Stimulated activated CD4-positive, alpha-beta T cell treated with anti-CD3 and anti-CD28 coated beads, TNF-alpha, amount 100 ng/mL, for 24 hours (primary cell): Measurements from ENCODE around the gene VEGFB.
A peak's percentile ranks its signal among the peaks of the same experiment; 100 is the strongest.

Experiments used
- DNase-seq, 3 experiments: peaks; one replicate each; pipeline ENCODE4 v3.0.0-alpha.2; 2020; ENCODE audit warnings: low read depth in 3 of 3

Gene VEGFB

GRCh38 chr11:64261556-64262080 is 27.2 kb downstream of the VEGFB start:
- no peak for DNase-seq

DNA sequence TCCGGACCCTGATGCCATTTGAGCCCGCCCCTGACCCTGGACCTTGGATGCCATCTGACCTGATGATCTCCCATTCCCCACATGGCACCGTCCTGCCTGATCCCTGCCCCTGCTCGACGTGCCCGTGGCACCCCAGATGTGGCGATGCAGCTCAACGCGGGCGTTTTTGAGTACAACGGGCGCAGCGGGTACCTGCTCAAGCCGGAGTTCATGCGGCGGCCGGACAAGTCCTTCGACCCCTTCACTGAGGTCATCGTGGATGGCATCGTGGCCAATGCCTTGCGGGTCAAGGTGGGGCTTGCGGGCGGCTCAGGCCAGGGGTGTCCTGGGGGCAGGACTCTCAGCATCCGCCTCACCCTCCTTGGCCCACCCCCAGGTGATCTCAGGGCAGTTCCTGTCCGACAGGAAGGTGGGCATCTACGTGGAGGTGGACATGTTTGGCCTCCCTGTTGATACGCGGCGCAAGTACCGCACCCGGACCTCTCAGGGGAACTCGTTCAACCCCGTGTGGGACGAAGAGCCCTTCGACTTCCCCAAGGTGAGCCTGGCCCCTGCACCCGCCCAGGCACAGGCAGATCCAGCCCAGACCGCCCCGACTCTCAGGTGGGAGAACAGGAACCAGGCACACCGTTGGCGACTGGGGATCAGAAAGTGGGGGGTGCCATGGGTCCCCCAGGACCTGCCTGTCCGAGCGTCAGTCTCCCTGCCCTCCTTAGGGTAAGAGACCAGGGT is 28.1 kb downstream of the VEGFB start:
- no peak for DNase-seq

GRCh38 chr11:64263021-64263946 is 28.9 kb downstream of the VEGFB start:
- DNase-seq = no peak

DNA sequence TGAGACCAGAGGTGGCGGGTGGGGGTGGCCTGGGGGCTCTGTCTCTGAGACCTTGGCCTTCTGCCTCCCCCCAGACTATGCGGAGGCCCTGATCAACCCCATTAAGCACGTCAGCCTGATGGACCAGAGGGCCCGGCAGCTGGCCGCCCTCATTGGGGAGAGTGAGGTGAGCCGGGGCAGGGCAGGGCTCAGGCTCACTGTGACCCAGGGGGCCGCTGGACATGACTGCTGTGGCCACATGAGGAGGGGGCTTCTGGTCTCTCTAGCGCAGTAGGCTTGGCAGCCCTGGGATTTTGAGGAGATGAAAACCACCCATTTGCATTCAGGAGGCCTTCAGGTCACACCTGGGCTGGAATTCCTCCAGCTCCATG is 29.5 kb downstream of the VEGFB start:
- no peak for DNase-seq

- DNase-seq = no peak
These were observed 30.0 kb downstream of the VEGFB start for GRCh38 chr11:64264371-64264852.

GRCh38 chr11:64265176-64266160 is 31.1 kb downstream of the VEGFB start:
- DNase-seq = no peak

DNA sequence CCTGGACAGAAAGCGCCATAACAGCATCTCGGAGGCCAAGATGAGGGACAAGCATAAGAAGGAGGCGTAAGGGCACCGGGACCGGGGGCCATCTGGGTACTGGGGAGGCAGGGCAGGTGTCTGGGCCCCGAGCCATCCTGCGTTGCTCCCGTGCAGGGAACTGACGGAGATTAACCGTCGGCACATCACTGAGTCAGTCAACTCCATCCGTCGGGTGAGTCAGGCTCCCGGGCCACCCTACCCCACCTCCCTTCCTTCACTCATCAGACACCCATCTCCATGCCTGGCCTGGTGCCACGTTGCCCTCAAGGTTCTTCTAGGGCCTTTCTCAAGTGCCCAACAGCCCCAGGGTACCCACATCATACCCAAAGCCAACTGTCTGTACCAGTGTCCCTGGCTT is 32.0 kb downstream of the VEGFB start:
- DNase-seq = no peak

GRCh38 chr11:64267207-64267945 is 33.0 kb downstream of the VEGFB start:
- DNase-seq = no peak

- DNase-seq = no peak
These were observed 33.9 kb downstream of the VEGFB start for GRCh38 chr11:64268025-64268892.

GRCh38 chr11:64268893-64269539 is 34.6 kb downstream of the VEGFB start:
- peak in 1 of 3 experiments; percentile 57 for DNase-seq

GRCh38 chr11:64269540-64270220 is 35.3 kb downstream of the VEGFB start:
- DNase-seq = peak; percentile 97 to 98 (median 98)

GRCh38 chr11:64275031-64275800 is 40.8 kb downstream of the VEGFB start:
- no peak for DNase-seq

GRCh38 chr11:64275841-64276240 is 41.5 kb downstream of the VEGFB start:
- DNase-seq = no peak

GRCh38 chr11:64276653-64277431 is 42.5 kb downstream of the VEGFB start:
- no peak for DNase-seq

- DNase-seq = no peak
These were observed 44.3 kb downstream of the VEGFB start for GRCh38 chr11:64278576-64279190.

GRCh38 chr11:64281957-64282770 is 47.8 kb downstream of the VEGFB start:
- DNase-seq = no peak
